ENCODE data around the gene KASH5. TPM values are rescaled to one million over a fixed set of nuclear protein-coding genes. Genes with fewer than 3 reads are reported as not detected.

Gene KASH5
- total and polyA plus RNA-seq, 2 experiments from 2014 or later: 0.44 TPM; not detected in 1

- peak overlapping the region; percentile 72 for H3K27ac ChIP-seq (ENCODE audit: low read depth)
- no peaks in the 10 kb centered on the region for H3K9me2 ChIP-seq (ENCODE audit: insufficient read depth)
- Mint-ChIP-seq H3K27ac (peak overlapping the region; percentile 98; the same call in 1 of the 2 replicates), H3K4me1 (peaks cover 22% of the 10 kb centered on the region), H3K27me3 (ENCODE audit: insufficient read depth, low read depth, poor library complexity) (peaks cover 25% of the 10 kb centered on the region), H3K36me3 (ENCODE audit: low read depth) (peaks cover 51% of the 10 kb centered on the region), H3K4me3 (no peak overlapping the region; the same call in 2 of the 3 replicates), H3K9me3 (peaks cover 5% of the 10 kb centered on the region; the same call in 1 of the 3 replicates)
- H2AFZ ChIP-seq: no peak overlapping the region
- TF ChIP-seq REST (IDR thresholded peaks at IDR 0.05; ENCODE audit: unreplicated experiment) (no peak), CREB1 (CRISPR knock-in tag; IDR thresholded peaks at IDR 0.05; ENCODE audit: low read depth) (no peak), JUNB (IDR thresholded peaks at IDR 0.05; ENCODE audit: unreplicated experiment) (no peak), ZNF331 (CRISPR knock-in tag; IDR thresholded peaks at IDR 0.05; ENCODE audit: low read depth) (no peak), ZNF114 (CRISPR knock-in tag; IDR thresholded peaks at IDR 0.05) (no peak), EZH2phosphoT487 (IDR thresholded peaks at IDR 0.05; ENCODE audit: unreplicated experiment) (no peak), ZNF462 (CRISPR knock-in tag; IDR thresholded peaks at IDR 0.05) (no peak), POLR2AphosphoS5 (IDR thresholded peaks at IDR 0.05; ENCODE audit: low read depth) (no peak), EZH2 (IDR thresholded peaks at IDR 0.05; ENCODE audit: low read depth, unreplicated experiment) (no peak), NANOG (IDR thresholded peaks at IDR 0.05; ENCODE audit: borderline replicate concordance) (no peak), ETS1 (IDR thresholded peaks at IDR 0.05) (no peak)
- ATAC-seq (no peak), DNase-seq (ENCODE audit: low spot score) (no peak)
- H3K4me1 ChIP-seq (ENCODE audit: insufficient read depth): peaks cover 5% of the 10 kb centered on the region; the same call in 1 of the 2 replicates
- H3K27me3 ChIP-seq (ENCODE audit: insufficient read depth): no peaks in the 10 kb centered on the region
- H3F3A ChIP-seq (replicated peaks; ENCODE audit: low read depth): peaks cover 6% of the 10 kb centered on the region; the same call in 1 of the 2 replicates
- H4K20me1 ChIP-seq (replicated peaks; ENCODE audit: insufficient read depth): no peaks in the 10 kb centered on the region; the same call in 1 of the 2 replicates
- peak overlapping the region; percentile 99 for H3K4me3 ChIP-seq
- H3K79me2 ChIP-seq (replicated peaks; ENCODE audit: insufficient read depth): peaks cover 36% of the 10 kb centered on the region
- peaks cover 15% of the 10 kb centered on the region; the same call in 1 of the 2 replicates for H3K36me3 ChIP-seq (ENCODE audit: insufficient read depth)
- H3K4me2 ChIP-seq: 0 out of 2 replicates have a peak overlapping the region, but pooled peaks have one; percentile 94
Observed at GRCh38 chr19:49359851-49360820, 27.9 kb upstream of the KASH5 start.

Measured in GM23338 (cell line).